Calu3 (cell line): ENCODE measurements around the gene WFS1. TPM values are rescaled to one million over a fixed set of nuclear protein-coding genes. Genes with fewer than 3 reads are reported as not detected.

Experiments
- BruUV-seq: library from RNA; stranded (reverse); fragments of 400-500 nt; replicated peaks from 2 replicates; lab custom pipeline; 2021; lab: Mats Ljungman, UMichigan
- CTCF ChIA-PET: fragments of 300-600 bp; sonication (Branson Sonifier 250); formaldehyde crosslinking; loops from one replicate; lab custom pipeline; 2022; ENCODE audit warnings: antibody characterized with exemption; lab: Charles Lee
- DNase-seq: peaks from one replicate; pipeline ENCODE4 v3.0.0; 2022
- H3K27ac Mint-ChIP-seq: one replicate; pipeline ENCODE4 v1.8.0; 2022; ENCODE audit warnings: mixed read lengths; ENCODE audit not compliant: unreplicated experiment
- H3K27me3 Mint-ChIP-seq: one replicate; pipeline ENCODE4 v1.8.0; 2022; ENCODE audit warnings: mixed read lengths; ENCODE audit not compliant: unreplicated experiment
- H3K36me3 Mint-ChIP-seq: one replicate; pipeline ENCODE4 v1.8.0; 2022; ENCODE audit warnings: mild to moderate bottlenecking, moderate library complexity, mixed read lengths; ENCODE audit not compliant: insufficient read depth, unreplicated experiment
- H3K4me1 Mint-ChIP-seq: one replicate; pipeline ENCODE4 v1.8.0; 2022; ENCODE audit warnings: mild to moderate bottlenecking, low read depth, mixed read lengths; ENCODE audit not compliant: unreplicated experiment
- H3K4me3 Mint-ChIP-seq: one replicate; pipeline ENCODE4 v1.8.0; 2022; ENCODE audit warnings: mild to moderate bottlenecking, low read depth, moderate library complexity, mixed read lengths; ENCODE audit not compliant: unreplicated experiment
- H3K9me3 Mint-ChIP-seq: one replicate; pipeline ENCODE4 v1.8.0; 2022; ENCODE audit warnings: low read depth, mixed read lengths; ENCODE audit not compliant: unreplicated experiment
- intact Hi-C: fragments of 100-400 bp; cut with micrococcal nuclease; formaldehyde crosslinking; loops from one replicate; pipeline ENCODE4 v1.10.0; 2022; ENCODE audit not compliant: unreplicated experiment
- total RNA-seq: library from RNA; stranded (reverse); gene quantifications from 2 replicates; pipeline ENCODE4 v1.2.3, GENCODE V29; 2022
- TF ChIP-seq, protein P1 (sequence below): fragments of 200-600 bp; IDR thresholded peaks from one replicate; pipeline ENCODE4 v1.8.0; 2022; ENCODE audit warnings: antibody characterized with exemption; ENCODE audit not compliant: unreplicated experiment

The WFS1 gene
- total RNA-seq, 1 experiment from 2014 or later, result 23.4 TPM

DNA sequence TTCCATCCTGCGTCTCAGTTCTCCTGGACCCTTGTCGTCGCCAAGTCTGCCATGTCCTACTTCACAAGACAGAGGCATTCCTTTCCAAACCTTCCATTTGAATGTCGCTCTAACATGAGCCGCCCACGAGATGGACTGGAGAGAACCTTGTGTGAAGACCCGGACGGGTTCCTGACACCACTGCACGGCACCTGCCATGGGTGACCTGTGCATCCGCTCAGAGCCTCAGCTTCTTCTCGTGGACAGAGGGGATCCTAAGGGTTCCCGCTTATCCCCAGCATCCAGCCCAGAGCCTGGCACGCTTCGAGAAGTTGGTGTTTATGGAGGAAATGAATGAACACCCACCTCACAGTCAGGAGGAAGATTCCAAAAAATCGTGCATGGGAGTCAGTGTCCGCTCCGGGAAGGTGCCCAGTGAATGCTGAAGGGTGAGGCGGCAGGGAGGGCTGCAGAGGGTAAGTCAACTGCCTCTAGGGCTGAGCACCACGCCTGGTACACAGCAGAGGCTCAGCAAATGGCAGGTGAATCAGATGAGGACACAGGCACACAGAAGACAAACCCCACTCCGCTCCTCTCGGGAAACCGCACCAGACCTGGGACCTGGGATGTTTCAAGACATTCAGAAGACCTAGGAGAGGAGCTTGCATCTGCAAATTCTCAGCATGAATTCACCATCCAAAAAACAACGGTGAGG, 52.6 kb downstream of the WFS1 start:
- CTCF ChIA-PET, result no interaction called here
- no TSS peak for BruUV-seq
- intact Hi-C loops, result no loop called here

DNA sequence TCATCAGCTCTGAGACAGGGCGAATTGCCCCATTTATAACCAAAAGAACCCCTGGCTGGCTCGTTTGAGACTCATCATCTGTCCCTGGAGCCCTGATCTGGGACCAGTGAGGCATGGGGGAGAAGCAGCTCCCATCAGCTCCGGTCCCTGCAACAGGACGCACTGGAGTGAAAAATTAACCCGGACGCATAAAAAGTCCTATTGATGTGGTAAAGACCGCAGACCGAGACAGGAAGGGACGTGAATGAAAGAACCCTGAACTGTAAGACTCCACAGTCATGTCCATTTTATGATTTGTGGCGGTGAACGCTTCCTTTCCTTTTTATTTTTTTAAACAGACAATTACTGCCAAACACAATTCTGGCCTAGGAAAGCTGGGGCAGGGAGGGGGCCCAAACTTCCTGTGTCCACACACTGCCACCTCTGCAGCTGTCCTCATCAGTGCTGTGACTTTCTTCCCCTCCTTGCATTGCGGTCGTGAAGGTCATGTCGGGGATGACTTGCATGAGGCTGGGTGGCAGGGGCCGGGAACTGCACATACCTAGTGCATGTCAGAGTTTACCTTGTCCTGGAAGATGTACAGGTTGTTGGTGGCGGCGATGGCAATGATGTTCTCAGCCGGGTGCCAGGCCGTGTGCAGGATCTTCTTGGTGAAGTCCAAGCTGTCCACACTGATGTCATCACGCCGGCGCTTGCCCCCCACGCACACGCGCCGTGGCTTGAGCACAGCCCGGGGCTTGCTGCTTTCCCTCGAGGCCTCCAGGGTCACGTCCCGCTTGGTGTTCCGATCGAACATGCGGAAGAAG, 53.3 kb downstream of the WFS1 start:
- no TSS peak for BruUV-seq
- Mint-ChIP-seq H3K27ac (no peak overlapping the region), H3K27me3 (no peaks in the 10 kb centered on the region), H3K4me1 (no peaks in the 10 kb centered on the region), H3K9me3 (no peaks in the 10 kb centered on the region), H3K4me3 (no peak overlapping the region), H3K36me3 (no peaks in the 10 kb centered on the region)
- CTCF ChIA-PET, result no interaction called here
- DNase-seq, result no peak
- intact Hi-C loops, result no loop called here
- TF ChIP-seq, protein P1, sequence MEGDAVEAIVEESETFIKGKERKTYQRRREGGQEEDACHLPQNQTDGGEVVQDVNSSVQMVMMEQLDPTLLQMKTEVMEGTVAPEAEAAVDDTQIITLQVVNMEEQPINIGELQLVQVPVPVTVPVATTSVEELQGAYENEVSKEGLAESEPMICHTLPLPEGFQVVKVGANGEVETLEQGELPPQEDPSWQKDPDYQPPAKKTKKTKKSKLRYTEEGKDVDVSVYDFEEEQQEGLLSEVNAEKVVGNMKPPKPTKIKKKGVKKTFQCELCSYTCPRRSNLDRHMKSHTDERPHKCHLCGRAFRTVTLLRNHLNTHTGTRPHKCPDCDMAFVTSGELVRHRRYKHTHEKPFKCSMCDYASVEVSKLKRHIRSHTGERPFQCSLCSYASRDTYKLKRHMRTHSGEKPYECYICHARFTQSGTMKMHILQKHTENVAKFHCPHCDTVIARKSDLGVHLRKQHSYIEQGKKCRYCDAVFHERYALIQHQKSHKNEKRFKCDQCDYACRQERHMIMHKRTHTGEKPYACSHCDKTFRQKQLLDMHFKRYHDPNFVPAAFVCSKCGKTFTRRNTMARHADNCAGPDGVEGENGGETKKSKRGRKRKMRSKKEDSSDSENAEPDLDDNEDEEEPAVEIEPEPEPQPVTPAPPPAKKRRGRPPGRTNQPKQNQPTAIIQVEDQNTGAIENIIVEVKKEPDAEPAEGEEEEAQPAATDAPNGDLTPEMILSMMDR, result no peak

More for the DNA sequence above, 52.6 kb downstream of the WFS1 start:
- DNase-seq, result no peak
- no peaks in the 10 kb centered on the region for H3K9me3 Mint-ChIP-seq
- no peak overlapping the region for H3K4me3 Mint-ChIP-seq
- H3K4me1 Mint-ChIP-seq, result no peaks in the 10 kb centered on the region
- TF ChIP-seq, protein P1, result no peak
- H3K27me3 Mint-ChIP-seq, result no peaks in the 10 kb centered on the region
- H3K36me3 Mint-ChIP-seq, result no peaks in the 10 kb centered on the region
- no peak overlapping the region for H3K27ac Mint-ChIP-seq

DNA sequence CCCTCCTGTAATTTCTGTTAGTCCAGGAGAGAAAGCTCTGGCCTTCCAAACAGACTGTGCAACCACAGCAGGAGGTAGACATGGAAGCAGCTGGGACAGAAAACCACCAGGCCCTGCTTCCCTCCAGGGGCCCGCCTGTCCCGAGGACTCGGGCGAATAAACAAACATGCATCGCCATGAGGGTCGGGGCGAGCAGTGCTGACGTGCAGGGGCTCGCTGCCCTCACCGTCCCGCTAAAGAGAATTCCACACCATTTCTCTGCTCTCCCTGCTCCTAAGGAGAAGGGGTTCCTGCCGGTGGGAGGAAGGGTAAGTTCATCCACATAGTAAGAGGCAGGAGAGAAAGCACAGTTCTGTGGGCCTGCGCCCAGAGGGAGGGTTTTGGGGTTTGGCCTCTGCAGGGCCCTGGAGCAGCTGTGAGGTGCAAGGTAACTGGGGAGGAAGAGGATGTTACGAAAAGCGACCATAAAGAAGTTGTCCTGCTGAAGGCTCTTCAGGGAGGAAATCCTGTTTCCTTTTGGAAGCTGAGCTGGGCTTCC, 54.9 kb downstream of the WFS1 start:
- no TSS peak for BruUV-seq
- intact Hi-C loops, result no loop called here
- DNase-seq, result no peak
- Mint-ChIP-seq H3K27ac (no peak overlapping the region), H3K4me3 (no peak overlapping the region), H3K36me3 (no peaks in the 10 kb centered on the region), H3K27me3 (no peaks in the 10 kb centered on the region), H3K9me3 (no peaks in the 10 kb centered on the region), H3K4me1 (no peaks in the 10 kb centered on the region)
- TF ChIP-seq, protein P1, result no peak
- CTCF ChIA-PET, result no interaction called here

DNA sequence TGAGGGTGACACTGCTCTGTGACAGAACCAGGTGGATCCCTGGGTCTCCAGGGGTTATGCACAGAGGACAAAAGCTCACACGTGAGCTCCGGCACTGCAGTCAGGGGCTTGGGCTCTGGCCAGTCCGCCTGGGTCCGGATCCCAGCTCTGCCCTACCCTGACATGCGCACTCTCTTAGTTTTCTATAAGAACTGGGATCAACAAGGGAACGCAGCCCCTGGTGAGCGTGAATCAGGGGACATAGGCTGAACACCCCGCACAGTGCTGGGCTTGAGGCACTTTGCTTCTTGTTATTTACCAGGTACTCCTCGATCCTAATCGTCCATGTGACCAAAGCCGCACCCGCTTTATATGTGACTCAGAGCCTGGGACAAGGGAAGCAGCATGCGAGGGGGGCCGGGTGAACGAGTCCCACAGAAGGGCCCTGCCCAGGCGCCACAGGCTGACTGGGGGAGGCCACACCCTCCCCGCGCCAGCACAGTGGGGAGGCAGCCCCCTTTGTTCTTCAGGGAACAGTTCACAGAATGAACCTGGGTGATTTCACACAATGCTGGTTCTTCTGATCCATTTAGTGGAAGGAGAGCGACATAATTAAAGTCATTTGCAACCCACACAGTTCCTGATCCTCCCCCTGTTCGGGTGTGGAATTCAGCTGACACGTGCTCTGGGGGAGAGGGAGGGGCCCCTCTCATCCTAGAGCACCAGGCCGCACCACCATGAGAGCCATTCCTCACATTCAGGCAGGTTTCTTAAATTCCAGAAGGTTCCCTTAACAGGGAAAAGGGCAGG, 55.5 kb downstream of the WFS1 start:
- Mint-ChIP-seq H3K36me3 (no peaks in the 10 kb centered on the region), H3K27ac (no peak overlapping the region), H3K4me3 (no peak overlapping the region), H3K4me1 (no peaks in the 10 kb centered on the region), H3K9me3 (no peaks in the 10 kb centered on the region), H3K27me3 (no peaks in the 10 kb centered on the region)
- CTCF ChIA-PET, result interaction anchor here (0.7 kb wide), 1 partner anchor 52 kb away, joined by 3 read pairs; no protein-coding TSS in a partner anchor
- intact Hi-C loops, result no loop called here
- no TSS peak for BruUV-seq
- TF ChIP-seq, protein P1, result no peak
- DNase-seq, result peak; percentile 56
